ENCODE data around the gene SMCO2. TPM values are rescaled to one million over a fixed set of nuclear protein-coding genes. Genes with fewer than 3 reads are reported as not detected.

The SMCO2 gene
- total RNA-seq, 4 donors from 2014 or later: 1.4 to 3.8 (median 1.5) TPM; not detected in 1

DNA sequence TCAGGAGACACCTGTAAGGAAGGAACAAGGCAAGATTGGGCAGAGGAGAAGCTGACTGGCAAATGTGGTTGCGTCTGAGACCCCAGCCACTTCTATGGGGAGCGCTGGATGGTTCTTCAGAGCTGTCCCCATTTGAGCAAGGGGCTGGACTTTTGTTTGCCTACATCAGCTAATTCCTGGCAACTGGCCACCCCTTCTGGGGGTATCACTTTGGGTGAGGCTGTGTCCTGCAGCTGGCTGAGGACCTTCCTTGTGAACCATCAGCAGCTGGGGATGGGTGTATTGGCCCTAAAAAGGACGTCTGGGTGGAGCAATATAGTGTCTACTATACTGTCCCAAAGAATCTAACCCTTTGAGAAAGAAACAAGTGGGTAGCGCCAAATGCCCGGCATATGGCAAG lies 101.1 kb downstream of the SMCO2 start:
- H3K4me1 ChIP-seq: peaks cover 32 to 85% (median 33%) of the 10 kb centered on the region in 3 donors
- no peaks in the 10 kb centered on the region for H3K27me3 ChIP-seq
- DNase-seq: no peak
- H3K4me3 ChIP-seq: no peak overlapping the region
- H3K27ac ChIP-seq: peak overlapping the region in 1 of 4 donors; percentile 88
- no peaks in the 10 kb centered on the region for H3K9me3 ChIP-seq
- 75 to 90% methylated on average over 5 of the region's 5 CpGs for WGBS, 2 donors
- intact Hi-C loops (cut with DNase I): no loop called here
- no peaks in the 10 kb centered on the region for H3K36me3 ChIP-seq
- TF ChIP-seq, protein P1, sequence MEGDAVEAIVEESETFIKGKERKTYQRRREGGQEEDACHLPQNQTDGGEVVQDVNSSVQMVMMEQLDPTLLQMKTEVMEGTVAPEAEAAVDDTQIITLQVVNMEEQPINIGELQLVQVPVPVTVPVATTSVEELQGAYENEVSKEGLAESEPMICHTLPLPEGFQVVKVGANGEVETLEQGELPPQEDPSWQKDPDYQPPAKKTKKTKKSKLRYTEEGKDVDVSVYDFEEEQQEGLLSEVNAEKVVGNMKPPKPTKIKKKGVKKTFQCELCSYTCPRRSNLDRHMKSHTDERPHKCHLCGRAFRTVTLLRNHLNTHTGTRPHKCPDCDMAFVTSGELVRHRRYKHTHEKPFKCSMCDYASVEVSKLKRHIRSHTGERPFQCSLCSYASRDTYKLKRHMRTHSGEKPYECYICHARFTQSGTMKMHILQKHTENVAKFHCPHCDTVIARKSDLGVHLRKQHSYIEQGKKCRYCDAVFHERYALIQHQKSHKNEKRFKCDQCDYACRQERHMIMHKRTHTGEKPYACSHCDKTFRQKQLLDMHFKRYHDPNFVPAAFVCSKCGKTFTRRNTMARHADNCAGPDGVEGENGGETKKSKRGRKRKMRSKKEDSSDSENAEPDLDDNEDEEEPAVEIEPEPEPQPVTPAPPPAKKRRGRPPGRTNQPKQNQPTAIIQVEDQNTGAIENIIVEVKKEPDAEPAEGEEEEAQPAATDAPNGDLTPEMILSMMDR (IDR thresholded peaks at IDR 0.05): no peak
- TF ChIP-seq POLR2A (IDR thresholded peaks at IDR 0.05): no peak

DNA sequence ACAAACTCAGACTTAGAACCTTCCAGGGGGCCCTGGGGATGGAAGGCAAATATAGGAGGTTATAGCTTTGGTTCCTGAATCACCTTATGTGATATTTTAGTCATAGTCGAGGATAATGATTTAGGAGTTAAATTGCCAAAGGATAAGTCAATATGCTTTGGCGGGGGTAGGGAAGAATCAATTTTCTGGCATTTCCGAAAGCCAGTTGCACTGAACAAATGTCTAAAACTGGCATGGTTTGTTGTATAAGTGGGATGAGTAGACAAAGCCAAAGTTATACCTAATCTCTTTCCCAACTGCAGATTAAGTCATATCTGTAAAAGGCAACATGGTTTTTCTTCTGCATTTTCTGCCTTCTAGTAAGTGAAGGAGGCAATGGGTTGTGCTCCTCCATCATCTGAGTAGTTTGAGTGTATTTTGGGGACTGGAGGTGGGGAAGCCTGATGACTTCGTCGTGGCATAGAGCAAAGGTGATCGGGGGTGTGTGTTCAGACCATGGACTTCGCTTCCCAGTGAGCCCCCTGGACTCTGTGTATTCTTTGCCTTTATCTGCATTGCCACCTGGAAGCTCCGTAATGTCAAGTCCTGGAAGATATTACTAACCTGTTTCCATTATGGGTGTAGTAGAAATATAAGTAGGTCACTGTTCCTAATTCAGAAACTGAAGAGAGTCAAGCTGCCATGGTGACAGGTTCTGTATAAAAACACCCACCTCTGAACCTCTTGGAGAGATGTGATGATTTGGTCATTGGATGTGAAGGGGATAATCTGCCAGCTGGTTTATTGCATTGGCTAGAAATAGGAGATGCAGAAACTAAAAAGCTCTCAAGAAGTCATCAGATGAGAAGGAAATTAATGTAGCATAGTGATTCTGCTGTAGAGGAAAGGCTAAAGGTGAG lies 102.0 kb downstream of the SMCO2 start:
- Histone ChIP-seq H3K27ac (peak overlapping the region in 3 of 4 donors; percentile 46 to 88 (median 88)), H3K9me3 (no peaks in the 10 kb centered on the region), H3K4me1 (peaks cover 33 to 86% (median 34%) of the 10 kb centered on the region in 3 donors), H3K4me3 (no peak overlapping the region), H3K36me3 (no peaks in the 10 kb centered on the region), H3K27me3 (no peaks in the 10 kb centered on the region)
- TF ChIP-seq, protein P1 (IDR thresholded peaks at IDR 0.05): no peak
- no peak for TF ChIP-seq POLR2A (IDR thresholded peaks at IDR 0.05)
- 78 to 80% methylated on average over 4 to 8 of the region's 8 CpGs for WGBS, 2 donors
- DNase-seq: no peak
- intact Hi-C loops (cut with DNase I): no loop called here

DNA sequence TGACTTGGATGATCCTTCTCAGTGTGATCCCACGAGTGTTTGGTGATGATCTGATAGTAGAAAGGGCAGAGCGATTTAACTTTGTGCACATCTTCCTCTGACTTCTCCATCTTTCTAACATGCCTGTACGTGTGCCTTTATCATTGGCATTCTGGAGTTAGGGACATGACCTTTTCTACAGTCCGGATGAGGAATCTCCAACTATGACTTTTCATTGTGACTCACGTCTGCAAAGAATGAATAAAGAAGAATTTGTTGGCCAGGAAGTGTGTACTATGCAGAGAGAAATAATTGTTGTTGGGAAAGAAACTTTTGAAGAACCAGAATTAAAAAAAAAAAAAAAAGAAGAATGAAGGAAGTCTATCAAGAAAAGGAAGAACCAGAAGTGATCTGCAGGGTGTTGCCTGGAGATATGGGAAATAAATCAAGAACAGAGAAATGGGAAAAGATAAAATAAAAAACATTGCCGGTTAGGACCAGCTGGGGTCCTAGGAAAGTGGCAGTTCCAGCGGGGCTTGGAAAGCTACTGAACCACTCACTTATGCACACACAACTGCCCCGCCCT lies 102.8 kb downstream of the SMCO2 start:
- no peak for DNase-seq
- Histone ChIP-seq H3K4me1 (peaks cover 39 to 94% (median 41%) of the 10 kb centered on the region in 3 donors), H3K27ac (peak overlapping the region; percentile 86 to 88 (median 88)), H3K36me3 (no peaks in the 10 kb centered on the region), H3K4me3 (peak overlapping the region in 3 of 4 donors; percentile 9 to 50 (median 18)), H3K27me3 (no peaks in the 10 kb centered on the region), H3K9me3 (no peaks in the 10 kb centered on the region)
- 10 to 17% methylated on average over 8 of the region's 8 CpGs for whole genome bisulfite sequencing, 2 donors
- intact Hi-C loops (cut with DNase I): no loop called here
- TF ChIP-seq, protein P1 (IDR thresholded peaks at IDR 0.05): no peak
- no peak for TF ChIP-seq POLR2A (IDR thresholded peaks at IDR 0.05)

DNA sequence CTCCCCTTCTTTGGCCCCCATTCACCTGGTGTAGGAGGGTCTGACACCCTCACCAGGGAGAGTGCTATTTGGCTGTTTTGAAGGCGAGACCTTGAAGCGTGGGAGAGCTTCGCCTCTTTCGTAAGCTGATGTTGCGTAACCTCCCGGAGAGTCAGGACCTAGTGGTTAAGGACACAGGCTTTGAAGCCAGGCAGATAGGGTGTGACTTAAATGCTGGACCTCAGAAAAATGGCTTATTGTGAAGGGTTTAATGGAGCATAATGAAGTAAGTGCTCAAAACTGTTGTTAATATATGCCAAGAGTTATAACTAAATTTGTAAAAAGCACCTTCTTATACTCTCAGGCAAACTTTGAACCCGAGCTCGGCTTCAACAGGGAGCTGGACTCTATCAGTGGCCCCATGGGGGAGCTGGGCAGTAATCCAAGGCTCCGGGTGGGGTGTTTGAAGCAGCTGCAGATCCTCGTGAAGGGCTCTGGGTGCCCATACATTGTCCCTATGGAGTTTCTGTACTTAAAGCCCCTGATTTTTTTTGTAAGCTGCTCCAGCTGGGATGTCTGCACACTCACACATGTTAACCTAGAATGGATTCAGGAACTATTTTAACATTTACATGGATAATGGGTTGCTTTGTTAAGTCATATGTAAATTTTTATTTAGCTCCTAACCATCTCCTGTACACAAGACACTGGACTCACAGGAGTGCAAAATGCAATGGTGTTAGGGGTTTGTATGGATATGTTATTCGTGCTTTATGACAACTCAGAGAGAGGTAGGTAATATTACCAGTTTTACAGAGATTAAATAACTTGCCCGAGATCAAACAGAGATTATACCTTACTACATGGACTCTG lies 103.5 kb downstream of the SMCO2 start:
- Histone ChIP-seq H3K27ac (peak overlapping the region; percentile 86 to 88 (median 88)), H3K4me1 (peaks cover 41 to 99% (median 44%) of the 10 kb centered on the region in 3 donors), H3K9me3 (no peaks in the 10 kb centered on the region), H3K4me3 (peak overlapping the region in 3 of 4 donors; percentile 9 to 50 (median 18)), H3K27me3 (no peaks in the 10 kb centered on the region), H3K36me3 (no peaks in the 10 kb centered on the region)
- TF ChIP-seq POLR2A (IDR thresholded peaks at IDR 0.05): no peak
- TF ChIP-seq, protein P1 (IDR thresholded peaks at IDR 0.05): no peak
- 6 to 15% methylated on average over 10 to 12 of the region's 12 CpGs for WGBS, 2 donors
- no peak for DNase-seq
- intact Hi-C loops (cut with DNase I): no loop called here

Data from esophagus squamous epithelium (tissue), 5 donors.